ENCODE measurements around the gene FAM72B.
"Not testable (repeated sequence)": the region's sequence is repeated elsewhere in the genome, so short reads cannot be mapped to it uniquely, and the experiment has no call there.

The FAM72B gene

GRCh38 chr1:121183867-121184266 is 273 bp downstream of the FAM72B start:
- not testable (repeated sequence) for H3K27ac ChIP-seq; H3K4me1 ChIP-seq (ENCODE audit: control insufficient read depth in 1 of 2, insufficient read depth in 1 of 2, low read depth in 1 of 2, low read length in 1 of 2); H3K27me3 ChIP-seq; H3K36me3 ChIP-seq; H3K9me3 ChIP-seq
- H3K4me3 ChIP-seq (ENCODE audit: low read depth in 1 of 2, low read length in 1 of 2) = peak overlapping the region; percentile 46 to 56

- not testable (repeated sequence) for H3K4me3 ChIP-seq (ENCODE audit: low read depth in 1 of 2, low read length in 1 of 2); H3K27ac ChIP-seq; H3K9me3 ChIP-seq; H3K4me1 ChIP-seq (ENCODE audit: control insufficient read depth in 1 of 2, insufficient read depth in 1 of 2, low read depth in 1 of 2, low read length in 1 of 2); H3K27me3 ChIP-seq; H3K36me3 ChIP-seq
Measured at GRCh38 chr1:121178197-121178596, 5.9 kb downstream of the FAM72B start.

- H3K27me3 ChIP-seq; H3K36me3 ChIP-seq; H3K27ac ChIP-seq; H3K4me3 ChIP-seq (ENCODE audit: low read depth in 1 of 2, low read length in 1 of 2); H3K9me3 ChIP-seq; H3K4me1 ChIP-seq (ENCODE audit: control insufficient read depth in 1 of 2, insufficient read depth in 1 of 2, low read depth in 1 of 2, low read length in 1 of 2): not testable (repeated sequence)
Measured at GRCh38 chr1:121176649-121177048, 7.5 kb downstream of the FAM72B start.

GRCh38 chr1:121168152-121168668 is 15.9 kb downstream of the FAM72B start:
- H3K27me3 ChIP-seq; H3K27ac ChIP-seq; H3K4me3 ChIP-seq (ENCODE audit: low read depth in 1 of 2, low read length in 1 of 2); H3K9me3 ChIP-seq; H3K4me1 ChIP-seq (ENCODE audit: control insufficient read depth in 1 of 2, insufficient read depth in 1 of 2, low read depth in 1 of 2, low read length in 1 of 2); H3K36me3 ChIP-seq: not testable (repeated sequence)

- not testable (repeated sequence) for H3K9me3 ChIP-seq
Measured at GRCh38 chr1:121167225-121167738, 16.9 kb downstream of the FAM72B start.

GRCh38 chr1:121165296-121165695 is 18.8 kb downstream of the FAM72B start:
- H3K4me3 ChIP-seq (ENCODE audit: low read depth in 1 of 2, low read length in 1 of 2); H3K36me3 ChIP-seq; H3K4me1 ChIP-seq (ENCODE audit: control insufficient read depth in 1 of 2, insufficient read depth in 1 of 2, low read depth in 1 of 2, low read length in 1 of 2); H3K9me3 ChIP-seq; H3K27me3 ChIP-seq; H3K27ac ChIP-seq: not testable (repeated sequence)

More at GRCh38 chr1:121167225-121167738, 16.9 kb downstream of the FAM72B start:
- not testable (repeated sequence) for H3K27me3 ChIP-seq; H3K36me3 ChIP-seq; H3K4me3 ChIP-seq (ENCODE audit: low read depth in 1 of 2, low read length in 1 of 2); H3K27ac ChIP-seq; H3K4me1 ChIP-seq (ENCODE audit: control insufficient read depth in 1 of 2, insufficient read depth in 1 of 2, low read depth in 1 of 2, low read length in 1 of 2)

- H3K4me1 ChIP-seq (ENCODE audit: control insufficient read depth in 1 of 2, insufficient read depth in 1 of 2, low read depth in 1 of 2, low read length in 1 of 2); H3K4me3 ChIP-seq (ENCODE audit: low read depth in 1 of 2, low read length in 1 of 2); H3K27me3 ChIP-seq; H3K36me3 ChIP-seq; H3K27ac ChIP-seq; H3K9me3 ChIP-seq: not testable (repeated sequence)
Measured at GRCh38 chr1:121163850-121164757, 20.0 kb downstream of the FAM72B start.

GRCh38 chr1:121161199-121161901 is 22.8 kb downstream of the FAM72B start:
- H3K27ac ChIP-seq = not testable (repeated sequence)

GRCh38 chr1:121160118-121160517 is 24.0 kb downstream of the FAM72B start:
- H3K4me3 ChIP-seq (ENCODE audit: low read depth in 1 of 2, low read length in 1 of 2); H3K9me3 ChIP-seq; H3K27ac ChIP-seq; H3K4me1 ChIP-seq (ENCODE audit: control insufficient read depth in 1 of 2, insufficient read depth in 1 of 2, low read depth in 1 of 2, low read length in 1 of 2); H3K27me3 ChIP-seq; H3K36me3 ChIP-seq: not testable (repeated sequence)

More at GRCh38 chr1:121161199-121161901, 22.8 kb downstream of the FAM72B start:
- not testable (repeated sequence) for H3K36me3 ChIP-seq; H3K9me3 ChIP-seq; H3K4me1 ChIP-seq (ENCODE audit: control insufficient read depth in 1 of 2, insufficient read depth in 1 of 2, low read depth in 1 of 2, low read length in 1 of 2); H3K4me3 ChIP-seq (ENCODE audit: low read depth in 1 of 2, low read length in 1 of 2); H3K27me3 ChIP-seq

- not testable (repeated sequence) for H3K27me3 ChIP-seq; H3K27ac ChIP-seq; H3K36me3 ChIP-seq; H3K9me3 ChIP-seq; H3K4me1 ChIP-seq (ENCODE audit: control insufficient read depth in 1 of 2, insufficient read depth in 1 of 2, low read depth in 1 of 2, low read length in 1 of 2); H3K4me3 ChIP-seq (ENCODE audit: low read depth in 1 of 2, low read length in 1 of 2)
Measured at GRCh38 chr1:121157609-121158008, 26.5 kb downstream of the FAM72B start.

- H3K27ac ChIP-seq; H3K27me3 ChIP-seq; H3K4me1 ChIP-seq (ENCODE audit: control insufficient read depth in 1 of 2, insufficient read depth in 1 of 2, low read depth in 1 of 2, low read length in 1 of 2); H3K9me3 ChIP-seq; H3K4me3 ChIP-seq (ENCODE audit: low read depth in 1 of 2, low read length in 1 of 2); H3K36me3 ChIP-seq: not testable (repeated sequence)
Measured at GRCh38 chr1:121156958-121157603, 27.1 kb downstream of the FAM72B start.

- not testable (repeated sequence) for H3K27ac ChIP-seq; H3K27me3 ChIP-seq; H3K4me3 ChIP-seq (ENCODE audit: low read depth in 1 of 2, low read length in 1 of 2); H3K36me3 ChIP-seq; H3K4me1 ChIP-seq (ENCODE audit: control insufficient read depth in 1 of 2, insufficient read depth in 1 of 2, low read depth in 1 of 2, low read length in 1 of 2); H3K9me3 ChIP-seq
Measured at GRCh38 chr1:121155671-121156358, 28.3 kb downstream of the FAM72B start.

- not testable (repeated sequence) for H3K27ac ChIP-seq; H3K4me1 ChIP-seq (ENCODE audit: control insufficient read depth in 1 of 2, insufficient read depth in 1 of 2, low read depth in 1 of 2, low read length in 1 of 2); H3K27me3 ChIP-seq; H3K4me3 ChIP-seq (ENCODE audit: low read depth in 1 of 2, low read length in 1 of 2); H3K9me3 ChIP-seq; H3K36me3 ChIP-seq
Measured at GRCh38 chr1:121154811-121155210, 29.3 kb downstream of the FAM72B start.
